ENCODE measurements around the gene RAB40C.

Gene RAB40C

DNA sequence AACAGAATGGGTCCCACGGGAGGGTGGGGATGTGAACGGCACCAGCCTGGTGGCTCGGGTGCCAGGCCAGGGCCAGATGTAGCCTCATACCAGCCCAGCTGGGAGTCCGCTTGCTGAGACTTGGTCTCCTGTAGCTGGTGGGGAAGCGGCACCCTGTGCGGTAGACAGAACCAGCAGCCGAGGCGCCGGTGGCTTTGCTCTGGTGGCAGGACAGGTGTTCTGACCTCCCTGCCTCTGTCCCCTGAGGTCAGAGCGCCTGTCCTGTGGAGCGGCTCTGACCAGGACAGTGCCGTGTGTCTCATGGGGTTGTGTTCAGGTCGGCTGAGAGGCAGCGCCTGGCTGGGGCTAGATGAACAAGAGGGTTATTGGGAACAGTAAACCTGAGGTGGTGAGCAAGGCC lies 20.1 kb downstream of the RAB40C start:
- Histone ChIP-seq H3K4me3 (ENCODE audit: low read length) (no peak overlapping the region), H3K79me2 (ENCODE audit: low read length) (peaks cover 27% of the 10 kb centered on the region), H3K9me3 (replicated peaks; ENCODE audit: insufficient read depth, low read length) (no peaks in the 10 kb centered on the region), H3K9ac (ENCODE audit: low read length) (no peak overlapping the region), H3F3A (ENCODE audit: insufficient read depth, low read length) (no peaks in the 10 kb centered on the region), H3K4me2 (ENCODE audit: low read depth, low read length) (no peak overlapping the region), H4K20me1 (ENCODE audit: insufficient read depth, low read length) (no peaks in the 10 kb centered on the region), H3K9me2 (replicated peaks; ENCODE audit: insufficient read depth, low read length) (no peaks in the 10 kb centered on the region), H3K27me3 (replicated peaks; ENCODE audit: insufficient read depth, low read length) (no peaks in the 10 kb centered on the region), H2AFZ (ENCODE audit: low read length) (no peak overlapping the region), H3K36me3 (replicated peaks; ENCODE audit: insufficient read depth, low read length) (no peaks in the 10 kb centered on the region), H3K4me1 (ENCODE audit: low read length) (no peaks in the 10 kb centered on the region), H3K27ac (ENCODE audit: low read length) (no peak overlapping the region)
- TF ChIP-seq EZH2 (optimal IDR thresholded peaks at IDR 0.05; ENCODE audit: low read depth, low read length), result no peak
- TF ChIP-seq EZH2phosphoT487 (IDR thresholded peaks at IDR 0.05; ENCODE audit: low read length), result no peak
- TF ChIP-seq, protein P1, sequence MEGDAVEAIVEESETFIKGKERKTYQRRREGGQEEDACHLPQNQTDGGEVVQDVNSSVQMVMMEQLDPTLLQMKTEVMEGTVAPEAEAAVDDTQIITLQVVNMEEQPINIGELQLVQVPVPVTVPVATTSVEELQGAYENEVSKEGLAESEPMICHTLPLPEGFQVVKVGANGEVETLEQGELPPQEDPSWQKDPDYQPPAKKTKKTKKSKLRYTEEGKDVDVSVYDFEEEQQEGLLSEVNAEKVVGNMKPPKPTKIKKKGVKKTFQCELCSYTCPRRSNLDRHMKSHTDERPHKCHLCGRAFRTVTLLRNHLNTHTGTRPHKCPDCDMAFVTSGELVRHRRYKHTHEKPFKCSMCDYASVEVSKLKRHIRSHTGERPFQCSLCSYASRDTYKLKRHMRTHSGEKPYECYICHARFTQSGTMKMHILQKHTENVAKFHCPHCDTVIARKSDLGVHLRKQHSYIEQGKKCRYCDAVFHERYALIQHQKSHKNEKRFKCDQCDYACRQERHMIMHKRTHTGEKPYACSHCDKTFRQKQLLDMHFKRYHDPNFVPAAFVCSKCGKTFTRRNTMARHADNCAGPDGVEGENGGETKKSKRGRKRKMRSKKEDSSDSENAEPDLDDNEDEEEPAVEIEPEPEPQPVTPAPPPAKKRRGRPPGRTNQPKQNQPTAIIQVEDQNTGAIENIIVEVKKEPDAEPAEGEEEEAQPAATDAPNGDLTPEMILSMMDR (IDR thresholded peaks at IDR 0.05; ENCODE audit: low read length), result no peak
- no peak for DNase-seq

DNA sequence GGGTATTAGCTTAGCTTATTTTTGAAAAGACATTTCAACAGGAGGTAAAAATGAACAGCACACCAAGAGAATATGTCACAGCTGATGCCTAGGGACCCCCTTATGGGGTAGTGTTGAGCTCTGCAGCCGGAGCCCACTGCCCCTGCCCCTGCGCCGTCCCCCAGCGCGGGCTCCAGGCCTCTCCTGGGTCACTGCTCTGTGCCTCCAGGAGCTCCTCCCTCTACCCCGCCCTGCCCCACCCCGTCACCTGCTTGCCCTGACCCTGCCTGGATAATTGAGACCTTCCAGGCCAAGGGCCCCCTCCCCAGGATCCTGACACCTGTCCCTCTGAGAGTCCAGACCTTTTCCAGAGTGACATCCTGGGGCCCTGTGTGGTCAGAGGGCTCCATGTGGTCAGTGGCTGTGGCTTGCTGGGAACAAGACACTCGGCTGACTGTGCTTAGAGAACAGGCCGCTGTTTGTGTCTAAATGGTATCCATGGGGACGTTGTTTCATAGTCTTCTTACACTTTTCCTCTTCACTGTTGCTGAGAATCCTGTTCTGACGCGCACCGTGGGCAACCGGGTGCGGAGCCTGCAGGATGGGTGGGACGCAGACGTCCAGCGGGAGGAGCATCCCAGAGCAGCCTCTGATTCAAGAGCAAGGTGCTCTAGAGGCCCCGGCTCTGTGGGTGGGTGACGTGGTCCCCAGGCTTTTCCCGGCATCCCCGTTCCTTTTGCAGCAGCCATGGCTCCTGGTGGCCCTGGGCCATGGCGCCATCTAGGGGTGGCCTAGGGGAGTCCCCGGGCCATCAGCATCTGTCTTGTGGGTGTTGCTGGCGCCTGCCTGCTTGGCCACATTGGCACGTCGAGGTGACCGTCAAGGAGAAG lies 20.9 kb downstream of the RAB40C start:
- Histone ChIP-seq H3K9me2 (replicated peaks; ENCODE audit: insufficient read depth, low read length) (no peaks in the 10 kb centered on the region), H3K4me3 (ENCODE audit: low read length) (no peak overlapping the region), H3K4me1 (ENCODE audit: low read length) (no peaks in the 10 kb centered on the region), H3K27me3 (replicated peaks; ENCODE audit: insufficient read depth, low read length) (no peaks in the 10 kb centered on the region), H3K4me2 (ENCODE audit: low read depth, low read length) (no peak overlapping the region), H3K27ac (ENCODE audit: low read length) (no peak overlapping the region), H3K9ac (ENCODE audit: low read length) (no peak overlapping the region), H3K79me2 (ENCODE audit: low read length) (peaks cover 22% of the 10 kb centered on the region), H3K36me3 (replicated peaks; ENCODE audit: insufficient read depth, low read length) (no peaks in the 10 kb centered on the region), H3F3A (ENCODE audit: insufficient read depth, low read length) (no peaks in the 10 kb centered on the region), H3K9me3 (replicated peaks; ENCODE audit: insufficient read depth, low read length) (no peaks in the 10 kb centered on the region), H4K20me1 (ENCODE audit: insufficient read depth, low read length) (no peaks in the 10 kb centered on the region), H2AFZ (ENCODE audit: low read length) (no peak overlapping the region)
- DNase-seq, result no peak
- TF ChIP-seq EZH2 (optimal IDR thresholded peaks at IDR 0.05; ENCODE audit: low read depth, low read length), result no peak
- TF ChIP-seq, protein P1 (IDR thresholded peaks at IDR 0.05; ENCODE audit: low read length), result peak; percentile 40

DNA sequence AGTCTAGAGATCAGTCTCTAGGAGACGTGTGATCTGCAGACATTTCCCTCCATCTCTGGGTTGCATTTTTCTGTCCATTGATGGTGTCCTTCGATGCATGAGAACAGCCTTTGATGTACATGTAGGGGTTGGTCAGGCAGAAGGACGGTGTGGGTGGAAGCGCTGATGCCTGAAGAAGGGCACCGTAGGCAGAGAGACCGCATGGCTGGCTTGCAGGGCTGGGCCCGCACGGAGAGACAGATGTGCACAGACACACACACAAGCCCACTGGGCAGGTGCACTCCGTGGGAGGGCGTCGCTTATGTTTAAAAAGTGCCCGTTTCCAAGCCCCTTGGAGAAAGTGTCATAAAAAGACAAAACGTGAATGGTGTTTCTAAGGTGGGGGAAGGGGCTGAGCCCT lies 25.3 kb downstream of the RAB40C start:
- H3K27me3 ChIP-seq (replicated peaks; ENCODE audit: insufficient read depth, low read length), result no peaks in the 10 kb centered on the region
- no peaks in the 10 kb centered on the region for H3K4me1 ChIP-seq (ENCODE audit: low read length)
- no peak overlapping the region for H3K4me2 ChIP-seq (ENCODE audit: low read depth, low read length)
- H3F3A ChIP-seq (ENCODE audit: insufficient read depth, low read length), result no peaks in the 10 kb centered on the region
- no peak overlapping the region for H3K9ac ChIP-seq (ENCODE audit: low read length)
- no peak overlapping the region for H3K4me3 ChIP-seq (ENCODE audit: low read length)
- H3K9me3 ChIP-seq (replicated peaks; ENCODE audit: insufficient read depth, low read length), result no peaks in the 10 kb centered on the region
- no peaks in the 10 kb centered on the region for H3K36me3 ChIP-seq (replicated peaks; ENCODE audit: insufficient read depth, low read length)
- TF ChIP-seq, protein P1 (IDR thresholded peaks at IDR 0.05; ENCODE audit: low read length), result no peak
- TF ChIP-seq EZH2 (optimal IDR thresholded peaks at IDR 0.05; ENCODE audit: low read depth, low read length) (no peak), EZH2phosphoT487 (IDR thresholded peaks at IDR 0.05; ENCODE audit: low read length) (no peak)
- H3K9me2 ChIP-seq (replicated peaks; ENCODE audit: insufficient read depth, low read length), result no peaks in the 10 kb centered on the region
- H4K20me1 ChIP-seq (ENCODE audit: insufficient read depth, low read length), result no peaks in the 10 kb centered on the region
- no peak for DNase-seq
- no peak overlapping the region for H2AFZ ChIP-seq (ENCODE audit: low read length)
- peaks cover 9% of the 10 kb centered on the region; the same call in 1 of the 2 replicates for H3K79me2 ChIP-seq (ENCODE audit: low read length)
- no peak overlapping the region for H3K27ac ChIP-seq (ENCODE audit: low read length)

Measured in MM.1S (cell line).